HepG2 (cell line): ENCODE results near the gene NDUFS2.

ENCODE experiments used
- POLR2AphosphoS2 ChIP-seq: IDR thresholded peaks from 2 replicates; pipeline ENCODE4 v1.6.1; 2011; ENCODE audit warnings: low read depth, low read length, improper control_type of control experiment
- SAP130 ChIP-seq: IDR thresholded peaks from 2 replicates; pipeline ENCODE4 v1.6.1; 2016; ENCODE audit warnings: low read depth
- TARDBP ChIP-seq: sonication (generic); formaldehyde crosslinking; IDR thresholded peaks from 2 replicates; pipeline ENCODE4 v1.8.0; 2022; ENCODE audit warnings: mild to moderate bottlenecking, missing genetic modification reagents
- ZNF44 ChIP-seq: sonication (generic); formaldehyde crosslinking; IDR thresholded peaks from 2 replicates; pipeline ENCODE4 v1.5.1; 2020; ENCODE audit warnings: mild to moderate bottlenecking, missing genetic modification reagents
- TF ChIP-seq, protein P1 (sequence below): sonication (generic); formaldehyde crosslinking; IDR thresholded peaks from 2 replicates; pipeline ENCODE4 v1.5.0; 2020; ENCODE audit warnings: mild to moderate bottlenecking, missing genetic modification reagents, moderate library complexity
- TF ChIP-seq, protein P2 (sequence below): sonication (generic); formaldehyde crosslinking; IDR thresholded peaks from 2 replicates; pipeline ENCODE4 v1.4.0; 2020; ENCODE audit warnings: missing genetic modification reagents, borderline replicate concordance

DNA sequence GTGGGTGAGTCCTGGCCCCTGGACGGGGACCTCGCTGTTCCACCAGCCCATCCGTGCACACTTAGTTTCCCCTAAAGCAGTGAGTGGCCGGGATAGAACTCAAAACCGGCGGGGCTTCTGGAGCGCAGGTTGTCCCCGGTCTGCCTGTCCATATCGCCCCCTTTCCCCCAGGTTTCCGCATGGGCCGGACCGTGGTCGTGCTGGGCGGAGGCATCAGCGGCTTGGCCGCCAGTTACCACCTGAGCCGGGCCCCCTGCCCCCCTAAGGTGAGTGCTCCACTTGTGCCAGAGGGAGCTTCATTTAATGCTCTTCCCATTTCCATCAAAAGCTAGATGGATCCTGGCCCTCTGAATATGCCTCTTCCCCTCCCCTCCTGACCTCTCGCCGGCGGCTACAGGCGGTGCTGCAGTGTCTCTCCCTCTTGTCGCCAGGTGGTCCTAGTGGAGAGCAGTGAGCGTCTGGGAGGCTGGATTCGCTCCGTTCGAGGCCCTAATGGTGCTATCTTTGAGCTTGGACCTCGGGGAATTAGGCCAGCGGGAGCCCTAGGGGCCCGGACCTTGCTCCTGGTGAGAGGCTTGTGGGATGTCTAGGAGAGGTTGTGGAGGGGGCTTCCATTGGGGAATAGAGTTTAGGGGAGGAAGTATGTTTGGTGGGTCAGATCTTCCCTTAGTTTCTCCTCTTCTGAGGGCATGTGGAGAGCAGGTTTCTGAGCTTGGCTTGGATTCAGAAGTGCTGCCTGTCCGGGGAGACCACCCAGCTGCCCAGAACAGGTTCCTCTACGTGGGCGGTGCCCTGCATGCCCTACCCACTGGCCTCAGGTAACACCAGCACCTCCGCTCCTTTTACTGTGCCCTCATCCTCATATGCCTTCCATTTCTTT is 35.3 kb upstream of the NDUFS2 start:
- TF ChIP-seq ZNF44 (CRISPR knock-in tag), result no peak
- no peak for TF ChIP-seq SAP130
- TF ChIP-seq, protein P1, sequence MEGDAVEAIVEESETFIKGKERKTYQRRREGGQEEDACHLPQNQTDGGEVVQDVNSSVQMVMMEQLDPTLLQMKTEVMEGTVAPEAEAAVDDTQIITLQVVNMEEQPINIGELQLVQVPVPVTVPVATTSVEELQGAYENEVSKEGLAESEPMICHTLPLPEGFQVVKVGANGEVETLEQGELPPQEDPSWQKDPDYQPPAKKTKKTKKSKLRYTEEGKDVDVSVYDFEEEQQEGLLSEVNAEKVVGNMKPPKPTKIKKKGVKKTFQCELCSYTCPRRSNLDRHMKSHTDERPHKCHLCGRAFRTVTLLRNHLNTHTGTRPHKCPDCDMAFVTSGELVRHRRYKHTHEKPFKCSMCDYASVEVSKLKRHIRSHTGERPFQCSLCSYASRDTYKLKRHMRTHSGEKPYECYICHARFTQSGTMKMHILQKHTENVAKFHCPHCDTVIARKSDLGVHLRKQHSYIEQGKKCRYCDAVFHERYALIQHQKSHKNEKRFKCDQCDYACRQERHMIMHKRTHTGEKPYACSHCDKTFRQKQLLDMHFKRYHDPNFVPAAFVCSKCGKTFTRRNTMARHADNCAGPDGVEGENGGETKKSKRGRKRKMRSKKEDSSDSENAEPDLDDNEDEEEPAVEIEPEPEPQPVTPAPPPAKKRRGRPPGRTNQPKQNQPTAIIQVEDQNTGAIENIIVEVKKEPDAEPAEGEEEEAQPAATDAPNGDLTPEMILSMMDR, result no peak
- no peak for TF ChIP-seq POLR2AphosphoS2
- TF ChIP-seq, protein P2, sequence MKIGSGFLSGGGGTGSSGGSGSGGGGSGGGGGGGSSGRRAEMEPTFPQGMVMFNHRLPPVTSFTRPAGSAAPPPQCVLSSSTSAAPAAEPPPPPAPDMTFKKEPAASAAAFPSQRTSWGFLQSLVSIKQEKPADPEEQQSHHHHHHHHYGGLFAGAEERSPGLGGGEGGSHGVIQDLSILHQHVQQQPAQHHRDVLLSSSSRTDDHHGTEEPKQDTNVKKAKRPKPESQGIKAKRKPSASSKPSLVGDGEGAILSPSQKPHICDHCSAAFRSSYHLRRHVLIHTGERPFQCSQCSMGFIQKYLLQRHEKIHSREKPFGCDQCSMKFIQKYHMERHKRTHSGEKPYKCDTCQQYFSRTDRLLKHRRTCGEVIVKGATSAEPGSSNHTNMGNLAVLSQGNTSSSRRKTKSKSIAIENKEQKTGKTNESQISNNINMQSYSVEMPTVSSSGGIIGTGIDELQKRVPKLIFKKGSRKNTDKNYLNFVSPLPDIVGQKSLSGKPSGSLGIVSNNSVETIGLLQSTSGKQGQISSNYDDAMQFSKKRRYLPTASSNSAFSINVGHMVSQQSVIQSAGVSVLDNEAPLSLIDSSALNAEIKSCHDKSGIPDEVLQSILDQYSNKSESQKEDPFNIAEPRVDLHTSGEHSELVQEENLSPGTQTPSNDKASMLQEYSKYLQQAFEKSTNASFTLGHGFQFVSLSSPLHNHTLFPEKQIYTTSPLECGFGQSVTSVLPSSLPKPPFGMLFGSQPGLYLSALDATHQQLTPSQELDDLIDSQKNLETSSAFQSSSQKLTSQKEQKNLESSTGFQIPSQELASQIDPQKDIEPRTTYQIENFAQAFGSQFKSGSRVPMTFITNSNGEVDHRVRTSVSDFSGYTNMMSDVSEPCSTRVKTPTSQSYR (CRISPR knock-in tag), result no peak
- TF ChIP-seq TARDBP (CRISPR knock-in tag), result no peak
